Measurements from ENCODE around the gene C1QTNF12.

GRCh38 chr1:1282998-1283397, 36.5 kb upstream of the C1QTNF12 start:
- TF ChIP-seq CTCF (IDR thresholded peaks at IDR 0.05 in 4 of 5, conservative IDR thresholded peaks at IDR 0.05 in 1 of 5) (no peak), POLR2A (IDR thresholded peaks at IDR 0.05) (no peak)
